ENCODE data around the gene KLF15.

Gene KLF15

DNA sequence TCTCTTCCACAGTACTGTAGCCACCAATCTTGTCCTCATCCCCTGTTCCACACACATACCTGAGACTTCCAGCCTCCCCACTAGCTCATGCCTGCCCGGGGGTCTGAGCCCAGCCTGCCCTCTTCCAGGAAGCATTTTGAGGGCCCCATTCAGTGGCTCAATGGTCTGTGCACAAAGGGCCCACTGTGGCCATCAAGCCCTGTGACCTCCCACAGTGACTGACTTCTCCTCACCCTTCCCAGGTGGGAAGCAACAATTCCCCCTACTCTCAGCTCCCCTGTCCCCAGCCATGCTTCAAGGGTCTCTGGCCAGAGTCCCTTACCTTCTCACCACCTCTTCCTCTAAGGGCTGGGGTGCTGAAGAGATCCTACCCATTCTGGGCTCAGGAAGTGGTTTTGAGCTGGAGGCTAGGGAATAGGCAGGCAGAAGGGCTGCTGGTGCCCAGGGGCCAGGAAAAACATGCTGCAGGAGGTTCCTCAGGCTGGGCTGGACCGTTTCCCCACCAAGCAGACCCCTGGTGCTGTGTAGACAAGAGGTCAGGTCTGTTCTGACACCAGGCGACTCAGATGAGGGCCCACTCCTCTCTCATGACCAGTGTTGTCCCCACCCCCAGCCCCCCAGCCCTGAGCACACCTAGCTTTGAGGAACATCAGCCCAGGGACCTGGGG, 3.0 kb upstream of the KLF15 start:
- no peak for DNase-seq

DNA sequence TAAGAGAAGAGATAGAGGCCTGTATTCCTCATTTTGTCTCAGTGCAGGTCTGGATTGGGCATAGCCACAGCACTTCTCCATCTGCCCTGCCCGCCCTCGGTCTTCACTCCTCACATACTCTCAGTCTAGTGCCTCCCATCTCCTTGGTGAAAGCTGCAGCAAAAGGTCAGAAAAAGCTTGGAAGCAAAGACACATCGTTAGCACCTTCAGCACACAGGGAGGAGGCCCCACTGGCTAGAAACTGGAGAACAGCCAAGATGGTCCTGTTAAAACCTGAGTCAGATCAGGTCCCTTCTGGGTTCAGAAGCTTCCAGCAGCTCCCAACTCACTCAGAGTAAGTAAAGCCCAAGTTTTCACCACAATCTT, 1.6 kb upstream of the KLF15 start:
- DNase-seq: no peak

DNA sequence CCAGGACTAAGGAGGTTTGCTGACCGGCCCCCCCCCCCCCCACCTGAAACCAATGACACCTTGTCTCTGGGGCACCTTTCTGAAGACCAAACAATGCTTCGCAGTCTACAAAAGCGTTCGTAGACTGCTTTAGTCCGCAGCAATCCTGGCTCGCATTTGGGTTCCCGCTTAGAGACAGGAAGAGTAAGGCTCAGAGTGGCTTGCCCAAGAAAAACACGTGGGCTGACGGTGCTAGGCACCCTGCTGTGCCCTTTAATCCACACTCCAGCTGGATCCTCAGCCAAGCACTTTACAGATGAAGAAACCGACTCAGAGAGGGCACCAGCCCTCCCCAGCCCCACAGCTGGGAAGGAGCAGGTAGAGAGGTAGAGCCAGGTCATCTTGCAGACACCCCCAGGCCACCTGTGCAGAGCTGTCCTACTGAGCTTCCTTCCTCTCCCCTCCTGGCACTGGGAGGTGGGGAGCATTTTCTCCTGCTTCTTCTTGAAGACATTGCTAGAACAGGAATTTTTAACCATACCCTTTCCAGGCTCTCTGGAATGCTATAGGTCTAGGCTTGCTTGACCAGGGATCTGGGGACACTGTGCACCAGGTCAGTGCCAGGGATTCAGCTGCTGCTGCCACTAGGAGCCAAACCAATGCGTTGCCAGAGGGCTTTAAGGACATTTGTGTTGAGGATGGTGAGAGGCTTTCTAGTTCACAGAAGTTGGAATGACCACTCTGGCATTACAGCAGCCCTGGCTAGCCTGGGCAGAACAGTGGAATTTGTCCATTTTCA, 1.0 kb upstream of the KLF15 start:
- no peak for DNase-seq

DNA sequence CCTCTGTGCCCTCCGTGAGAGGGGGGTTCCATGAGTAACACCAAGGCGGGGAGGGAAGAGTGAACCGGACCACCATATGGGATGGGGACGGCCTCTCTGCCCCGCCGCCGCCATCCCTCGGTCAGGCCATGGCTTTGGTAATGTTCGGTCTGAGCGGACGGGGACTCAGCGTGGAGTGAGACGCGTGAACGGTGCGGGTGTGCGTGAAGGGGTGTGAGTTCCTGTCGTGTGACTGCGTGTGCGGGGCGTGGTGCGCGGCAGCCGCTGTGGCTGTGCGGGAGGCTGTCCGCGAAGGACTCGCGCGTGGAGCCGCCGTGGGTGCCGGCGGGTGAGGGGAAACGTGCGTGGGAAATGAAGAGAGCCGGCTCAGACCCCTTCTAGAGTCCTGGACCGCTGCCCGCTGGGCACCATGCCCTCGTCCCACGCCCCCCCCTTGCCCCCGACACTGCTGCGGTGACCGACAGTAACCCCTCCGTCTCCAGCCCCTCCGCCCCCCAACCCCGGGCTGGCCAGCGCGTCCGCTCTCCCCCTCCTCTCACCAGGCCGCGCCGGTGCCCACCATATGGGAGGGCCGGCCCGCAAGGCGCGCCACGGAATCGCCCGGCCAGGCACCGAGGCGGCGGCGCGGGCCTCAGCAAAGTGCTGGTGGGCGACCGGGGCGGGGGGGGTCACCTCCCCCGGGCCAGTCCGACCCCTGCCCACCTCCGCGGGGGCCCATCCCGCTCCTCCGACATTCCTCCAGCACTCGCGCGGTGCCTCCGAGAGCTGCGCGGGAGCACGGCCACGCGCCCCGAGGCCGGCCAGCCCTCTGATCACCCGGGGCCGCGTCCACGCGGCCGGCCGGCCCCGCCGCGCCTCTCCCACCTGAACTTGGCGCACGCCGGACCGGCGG, 589 bp downstream of the KLF15 start:
- DNase-seq: no peak

DNA sequence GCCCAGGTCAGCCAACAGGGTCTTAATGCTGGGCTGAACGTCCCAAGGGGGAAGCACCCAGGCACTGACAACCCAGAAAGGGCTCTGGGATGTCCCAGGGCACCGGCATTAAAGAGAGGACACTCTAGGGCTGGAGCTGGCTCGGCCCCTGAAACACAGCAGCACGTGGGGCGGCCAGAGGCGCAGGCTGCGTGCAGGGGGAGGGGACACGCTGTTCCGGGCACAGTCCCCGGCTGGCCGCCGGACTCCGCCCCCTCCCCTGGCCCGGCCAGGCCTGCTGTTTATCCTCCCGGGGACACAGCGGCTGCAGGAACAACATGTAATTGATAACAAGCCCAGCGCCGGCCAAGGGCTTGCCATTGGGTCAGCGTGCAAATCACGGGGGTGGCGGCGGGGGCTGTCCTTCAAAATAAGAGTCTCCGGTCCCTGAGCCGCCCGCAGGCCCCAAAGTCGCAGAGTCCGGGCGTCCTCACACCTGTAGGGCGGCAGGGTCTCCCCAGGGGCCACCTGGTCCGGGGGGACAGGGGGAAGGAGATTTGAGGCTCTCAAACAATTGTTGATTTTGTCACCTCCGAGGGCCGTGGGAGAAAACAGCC, 1.3 kb downstream of the KLF15 start:
- peak; percentile 66 for DNase-seq

DNA sequence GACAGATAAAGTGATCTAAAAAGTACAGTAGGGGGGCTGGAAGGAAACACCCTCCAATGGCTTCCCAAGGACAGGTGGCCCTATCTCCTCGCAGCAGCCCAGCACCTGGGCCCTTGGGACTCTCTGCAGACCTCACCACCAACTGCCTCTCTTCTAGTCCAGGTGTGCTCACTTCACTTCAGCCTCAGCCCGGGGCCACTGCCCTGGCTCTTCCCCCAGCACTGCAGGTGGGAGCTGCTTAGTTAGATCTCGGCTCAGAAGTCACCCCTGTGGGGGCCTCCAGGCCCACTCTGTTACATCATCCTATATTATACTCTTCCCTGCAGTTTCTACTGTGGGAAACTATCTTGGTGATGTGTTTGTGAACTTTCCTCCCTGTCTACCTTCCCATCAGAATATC, 2.0 kb downstream of the KLF15 start:
- no peak for DNase-seq

DNA sequence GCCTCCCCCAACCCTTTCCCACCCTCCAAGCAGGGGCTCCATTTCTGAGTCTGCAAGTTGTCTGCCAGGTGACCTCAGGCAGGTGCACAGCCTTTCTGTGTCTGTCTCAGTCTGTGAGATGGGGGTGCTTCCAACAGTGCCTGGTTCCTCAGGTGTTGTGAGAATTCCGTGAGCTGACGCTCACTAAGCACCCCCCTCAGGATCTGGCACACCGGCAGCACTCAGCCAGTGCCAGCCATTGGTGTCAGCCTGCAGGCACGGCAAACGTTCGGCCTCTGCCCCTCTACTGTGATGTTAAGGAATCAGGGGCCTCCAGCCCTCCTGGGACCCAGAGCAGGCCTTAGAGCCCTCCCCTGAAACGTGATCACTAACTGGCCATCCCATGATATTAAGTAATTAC, 2.4 kb downstream of the KLF15 start:
- no peak for DNase-seq

DNA sequence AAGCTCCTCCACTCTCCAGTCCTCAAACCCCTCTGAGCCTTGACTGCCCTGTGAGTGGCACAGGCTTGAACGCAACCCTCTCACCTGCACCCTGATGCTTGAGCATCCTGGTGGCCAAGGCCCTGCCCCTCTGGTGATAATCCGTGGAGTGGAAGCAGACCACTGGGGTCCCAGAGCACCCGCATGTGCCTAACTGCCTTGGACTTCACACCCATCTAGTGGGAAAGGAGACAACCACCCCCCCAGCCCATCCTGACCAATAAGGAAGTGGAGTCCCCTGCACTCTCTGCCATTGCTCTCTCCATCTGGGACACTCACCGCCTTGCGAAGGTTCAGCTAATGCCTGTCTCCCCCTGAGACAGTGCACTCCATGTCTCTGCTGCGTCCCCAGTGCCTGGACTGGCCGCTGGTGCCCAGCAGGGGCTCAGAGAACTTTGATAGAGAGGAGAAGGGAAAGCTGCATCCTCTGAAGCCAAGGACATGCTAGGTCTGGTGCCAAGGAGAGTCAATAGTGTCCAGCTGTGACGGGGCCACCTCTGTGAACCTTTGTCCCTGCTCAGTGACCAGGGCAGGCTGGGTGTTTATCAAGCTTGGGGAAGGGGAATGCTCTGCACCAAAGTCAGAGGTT, 3.4 kb downstream of the KLF15 start:
- no peak for DNase-seq

DNA sequence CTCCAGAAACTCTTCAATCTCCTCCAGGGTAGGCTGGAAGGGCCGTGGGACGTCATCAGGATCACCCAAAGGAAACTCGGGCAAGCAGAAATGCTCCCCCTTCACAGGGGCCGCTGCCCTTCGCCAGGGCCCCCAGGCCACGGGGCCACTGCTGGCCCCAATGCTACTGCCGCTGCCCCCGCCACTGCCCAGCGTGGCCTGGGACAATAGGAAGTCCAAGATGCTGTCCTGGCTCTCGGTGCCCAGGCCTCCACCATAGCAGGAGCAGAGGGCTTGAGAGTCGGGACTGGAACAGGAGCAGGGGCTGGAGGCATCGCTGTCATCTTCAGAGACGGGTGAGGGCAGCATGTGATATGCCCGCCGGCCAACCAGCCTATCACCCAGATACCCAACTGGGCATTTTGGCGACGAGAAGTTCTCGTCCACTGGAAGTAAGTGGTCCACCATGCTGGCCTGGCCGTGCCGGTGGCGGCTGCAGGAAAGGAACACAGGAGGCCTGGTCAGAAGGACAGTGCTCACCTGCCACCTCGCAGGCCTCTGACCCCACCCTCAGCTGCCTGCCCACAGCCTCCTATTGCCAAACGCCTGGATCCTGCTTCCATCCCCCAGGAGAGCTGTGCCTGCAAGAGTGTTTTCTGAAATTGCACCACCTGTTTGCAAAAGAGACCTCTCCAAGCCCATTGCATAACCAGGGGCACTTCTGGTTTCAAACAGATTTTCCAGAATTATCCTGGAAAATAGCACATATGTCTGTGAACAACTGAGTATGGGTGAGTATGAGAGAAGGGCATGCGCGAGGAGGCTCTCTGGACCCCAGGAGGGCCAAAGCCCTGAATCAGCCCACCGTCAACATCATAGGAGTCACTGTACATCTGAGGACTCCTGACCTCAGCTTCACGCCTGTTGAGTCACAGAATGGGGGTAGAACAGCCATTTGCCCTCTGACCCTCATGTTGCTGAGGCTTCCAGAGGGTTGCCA, 4.4 kb downstream of the KLF15 start:
- DNase-seq: peak; percentile 81

DNA sequence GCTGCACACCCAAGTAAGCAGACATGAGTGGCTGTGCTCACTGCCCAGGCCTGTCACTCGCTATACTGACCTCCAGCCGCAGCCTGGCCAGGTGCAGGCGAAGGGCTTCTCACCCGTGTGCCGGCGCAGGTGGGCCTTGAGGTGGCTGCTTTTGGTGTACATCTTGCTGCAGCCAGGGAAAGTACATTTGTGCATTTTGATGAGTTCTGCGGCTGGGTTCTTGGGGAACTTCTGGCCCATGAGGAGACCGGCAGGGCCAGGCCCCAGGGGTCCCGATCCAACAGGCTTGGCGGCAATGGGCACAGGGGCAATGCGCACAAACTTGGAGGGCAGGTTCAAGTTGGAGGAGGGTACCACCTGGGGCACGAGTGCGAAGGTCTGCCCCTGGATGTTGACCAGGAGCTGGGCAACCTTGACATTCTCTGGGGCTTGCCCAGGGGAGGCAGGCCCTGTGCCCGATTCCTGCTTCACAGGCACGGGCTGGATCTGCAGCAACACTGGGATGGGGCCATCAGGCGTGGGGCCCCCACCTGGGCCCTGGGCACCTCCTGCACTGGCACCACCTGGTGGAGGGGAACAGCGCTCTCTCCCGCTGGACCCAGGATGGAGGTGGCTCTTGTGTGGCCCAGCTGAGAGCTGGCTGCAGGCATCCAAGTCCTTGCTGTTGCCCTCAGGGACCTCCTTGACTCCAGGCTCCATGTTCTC, 5.3 kb downstream of the KLF15 start:
- no peak for DNase-seq

DNA sequence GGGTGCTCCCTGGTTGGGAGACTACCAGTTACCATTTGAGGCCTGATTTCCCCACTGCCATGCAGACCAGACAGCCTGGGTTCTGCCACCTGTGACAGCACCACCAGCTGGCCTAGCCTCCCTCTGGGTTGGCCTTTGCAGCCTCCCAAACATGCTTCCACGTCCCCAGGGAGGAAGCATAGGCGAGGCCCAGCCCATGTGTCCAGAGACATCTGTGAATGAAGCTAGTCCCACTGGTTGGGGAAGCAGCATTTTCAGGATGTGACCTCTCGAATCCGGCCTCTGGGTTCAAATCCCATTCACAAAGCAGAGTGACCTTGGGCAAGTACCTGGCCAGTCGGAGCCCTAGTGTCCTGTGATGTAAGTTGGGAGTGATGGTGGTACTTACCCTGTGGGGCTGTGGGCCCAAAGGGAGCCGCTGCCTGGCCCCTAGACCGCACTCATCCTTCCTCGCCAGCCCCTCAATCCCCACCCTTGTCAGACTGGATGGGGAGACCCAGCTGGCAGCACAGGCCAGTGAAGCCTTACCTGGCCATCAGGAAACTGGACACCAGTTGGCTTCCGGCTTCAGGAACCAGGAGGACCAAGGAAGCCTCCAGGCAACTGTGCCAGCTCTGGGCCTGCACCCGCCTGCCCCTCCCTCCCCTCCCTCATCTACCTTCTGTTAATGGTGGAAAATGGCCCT, 6.0 kb downstream of the KLF15 start:
- no peak for DNase-seq

DNA sequence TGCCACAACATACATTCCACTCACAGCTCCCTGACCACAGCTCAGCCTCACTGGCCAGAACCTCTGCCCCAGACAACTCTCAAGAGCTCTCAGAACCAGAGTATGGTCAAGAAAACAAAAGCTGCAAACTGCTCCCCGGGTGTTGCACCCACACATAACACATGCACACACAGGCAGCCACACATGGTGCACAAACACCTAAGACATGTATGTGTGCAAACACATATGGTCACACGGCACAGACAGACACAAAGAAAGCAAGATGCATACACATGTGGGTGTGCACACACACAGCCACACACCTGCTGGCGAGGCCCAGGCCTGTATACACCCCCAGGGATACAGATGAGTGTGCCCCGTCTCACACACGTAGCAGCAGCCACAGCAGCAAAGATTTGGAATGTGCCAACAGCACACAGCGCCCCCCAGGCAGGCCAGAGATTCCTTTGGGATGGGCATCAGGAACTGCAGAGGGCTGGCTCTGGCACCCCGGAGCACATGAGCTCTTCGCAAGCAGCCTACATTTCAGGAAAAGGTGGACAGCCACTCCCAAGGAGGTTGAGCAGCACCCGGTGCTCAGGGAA, 6.6 kb downstream of the KLF15 start:
- DNase-seq: no peak

DNA sequence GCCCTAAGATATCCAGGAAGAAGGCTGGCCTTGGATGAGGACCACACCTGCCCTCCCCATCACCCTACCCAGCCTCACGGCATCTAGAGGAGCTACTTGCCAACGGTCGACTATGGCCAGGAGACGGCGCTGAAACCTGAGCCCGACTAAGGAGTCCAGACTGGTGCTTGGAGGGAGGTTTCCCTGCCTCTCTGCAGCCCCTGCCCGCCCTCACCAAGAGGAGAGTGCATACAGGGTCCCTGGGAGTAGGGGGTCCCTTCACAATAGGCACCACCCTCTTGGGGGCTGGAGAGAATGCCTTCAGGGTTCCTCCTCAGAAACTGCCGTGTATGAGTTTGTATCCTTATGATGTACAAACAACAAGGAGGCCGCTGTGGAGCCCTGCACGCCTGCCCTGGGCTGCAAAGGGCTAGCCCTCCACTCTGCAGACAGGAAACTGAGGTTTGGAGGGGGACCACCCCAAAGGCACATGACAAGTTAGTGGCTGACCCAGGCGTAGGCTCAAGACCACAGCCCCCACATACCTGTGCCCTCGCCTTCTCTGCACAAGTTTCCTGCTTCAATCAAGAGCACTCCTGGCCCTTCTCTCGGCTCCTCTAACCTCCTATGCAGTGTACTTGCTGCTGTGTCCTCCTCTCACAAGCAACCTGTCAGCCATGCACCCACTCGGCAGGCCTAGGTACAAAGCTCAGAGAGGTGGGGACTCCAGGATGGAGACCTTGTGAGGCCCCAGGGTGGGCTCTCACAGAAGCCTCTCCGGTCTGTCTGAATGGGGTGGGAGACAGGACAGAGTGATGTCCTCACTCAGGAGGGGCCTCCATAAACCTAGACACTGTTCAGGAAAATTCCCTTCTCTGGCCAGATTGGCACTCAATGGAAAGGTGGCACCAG, 7.4 kb downstream of the KLF15 start:
- no peak for DNase-seq

DNA sequence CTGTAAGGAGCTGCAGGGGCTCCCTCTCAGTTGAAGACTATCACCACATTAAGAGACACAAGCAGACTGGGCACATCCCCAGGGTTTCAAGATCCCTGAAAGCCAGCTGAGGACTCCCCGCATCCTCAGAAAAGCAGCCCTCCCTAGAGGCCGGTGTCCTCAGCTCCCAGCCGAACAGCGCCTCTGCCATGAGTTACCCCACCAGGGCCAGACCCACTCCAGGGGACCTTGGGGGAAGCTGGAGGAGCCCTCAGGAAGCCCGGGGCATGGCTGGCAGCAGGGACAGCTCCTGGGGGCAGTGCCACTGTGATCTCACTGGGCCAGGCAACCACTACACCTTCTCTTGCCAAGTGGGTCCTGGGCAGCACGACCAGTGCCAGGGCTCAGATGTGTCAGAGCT, 8.1 kb downstream of the KLF15 start:
- DNase-seq: no peak

DNA sequence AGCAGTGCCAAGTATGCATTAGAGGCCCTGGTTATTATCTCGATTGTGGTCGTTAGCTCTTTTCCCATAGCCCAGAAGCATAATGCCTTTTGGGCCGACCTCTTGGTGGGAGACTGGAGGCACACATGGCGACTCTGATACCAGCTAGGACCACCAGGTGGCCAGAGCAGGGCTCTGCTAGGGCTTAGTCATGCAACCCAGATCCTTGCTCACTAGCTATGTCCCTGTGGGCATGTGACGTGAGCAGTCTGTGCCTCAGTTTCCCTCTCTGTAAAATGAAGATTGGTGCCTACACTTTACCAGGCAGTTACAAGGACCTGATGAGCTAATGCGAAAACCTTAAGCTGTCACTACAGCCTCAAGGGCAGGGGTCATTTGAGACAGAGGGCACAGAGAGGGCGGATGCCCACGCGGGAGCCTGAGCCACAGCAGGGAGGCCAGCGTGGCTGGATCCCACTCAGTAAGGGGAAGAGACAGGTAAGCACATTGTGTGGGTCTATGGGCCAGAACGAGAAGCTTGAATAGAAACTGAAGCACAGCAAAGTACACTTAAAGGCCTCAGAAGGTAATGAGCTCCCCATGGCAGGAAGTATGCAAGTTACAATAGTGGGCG, 8.8 kb downstream of the KLF15 start:
- no peak for DNase-seq

DNA sequence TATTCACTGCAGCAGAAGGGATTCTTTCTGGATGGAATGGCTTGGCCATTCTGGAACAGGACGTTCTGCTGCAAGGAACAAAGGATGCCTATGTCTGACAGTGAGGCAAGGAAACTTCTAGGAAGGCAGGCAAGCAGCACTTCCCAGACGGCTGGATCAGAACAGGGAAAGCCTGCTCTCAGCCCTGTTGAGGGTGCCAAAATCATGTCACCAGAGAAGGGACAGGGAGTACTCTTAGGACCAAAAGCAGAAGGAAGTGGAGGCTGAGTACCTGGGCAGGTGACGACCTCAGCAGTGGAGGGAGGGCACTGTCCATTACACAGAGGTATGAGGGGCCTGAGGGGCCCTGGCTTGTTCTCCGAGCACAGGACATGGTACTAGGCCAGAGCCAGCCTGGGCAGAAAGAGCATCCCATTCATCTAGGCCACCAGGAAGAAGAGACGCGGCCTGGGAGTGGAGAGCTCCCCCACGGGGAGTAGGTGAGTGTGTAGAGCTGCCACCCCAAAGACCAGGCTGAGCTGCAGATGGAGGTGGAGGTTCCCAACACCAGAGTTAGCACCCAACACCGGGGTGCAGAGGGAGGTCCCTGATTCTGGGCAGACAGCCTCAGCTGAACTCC, 9.6 kb downstream of the KLF15 start:
- no peak for DNase-seq

DNA sequence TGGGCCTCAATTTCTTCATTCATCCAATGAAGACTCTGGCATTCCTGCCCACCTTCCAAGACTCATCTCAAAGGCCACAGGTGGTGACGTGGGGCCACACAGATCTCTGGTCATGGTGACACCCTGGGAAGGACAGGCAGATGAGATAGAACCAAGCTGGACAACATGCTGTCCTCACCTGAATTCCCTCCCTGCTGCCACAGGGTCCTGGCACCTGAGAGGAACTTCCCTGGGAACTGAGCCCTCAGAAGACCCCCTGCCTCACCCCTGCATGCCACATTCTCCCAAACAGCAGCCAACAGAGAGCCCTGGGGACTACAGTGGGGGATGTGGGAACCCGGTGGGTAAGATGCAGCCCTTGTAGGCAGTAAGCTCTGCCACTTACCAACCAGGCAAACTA, 10.7 kb downstream of the KLF15 start:
- DNase-seq: no peak

Data from HCEC 1CT (cell line).